Keratinocyte (primary cell): ENCODE data around the gene LCMT1. TPM values are rescaled to one million over a fixed set of nuclear protein-coding genes. Genes with fewer than 3 reads are reported as not detected.

Source experiments
- DNase-seq: peaks from one replicate; pipeline ENCODE4 v3.0.0-alpha.2; 2011; ENCODE audit warnings: low read depth, missing footprints, low spot score
- FAIRE-seq: peaks from 2 replicates; lab custom pipeline; 2011; peaks lifted over from hg19 to GRCh38; lab: Jason Lieb, UNC
- H2AFZ ChIP-seq: 2 replicates; pipeline ENCODE4 v1.6.0; 2012; ENCODE audit warnings: low read length, control low read depth, inconsistent platforms; ENCODE audit not compliant: control insufficient read depth
- H3K27ac ChIP-seq: 2 replicates; pipeline ENCODE4 v1.5.1; 2011; ENCODE audit warnings: low read length; ENCODE audit not compliant: control insufficient read depth, insufficient read depth
- H3K27me3 ChIP-seq: 3 replicates; pipeline ENCODE4 v1.6.0; 2011; ENCODE audit warnings: low read length; ENCODE audit not compliant: control insufficient read depth, insufficient read depth; ENCODE audit errors: extremely low read depth
- H3K36me3 ChIP-seq, 2 experiments: 2 replicates in 1 of 2; 3 replicates in 1 of 2; pipeline ENCODE4 v1.5.1; 2011; ENCODE audit warnings: low read length in 2 of 2, mild to moderate bottlenecking in 1 of 2; ENCODE audit not compliant: control insufficient read depth in 2 of 2, insufficient read depth in 2 of 2; ENCODE audit errors: extremely low read depth in 1 of 2
- H3K4me1 ChIP-seq: 3 replicates; pipeline ENCODE4 v1.5.1; 2011; ENCODE audit warnings: low read length; ENCODE audit not compliant: control insufficient read depth, insufficient read depth; ENCODE audit errors: extremely low read depth
- H3K4me2 ChIP-seq: 3 replicates; pipeline ENCODE4 v1.6.0; 2011; ENCODE audit warnings: low read depth, low read length; ENCODE audit not compliant: control insufficient read depth, insufficient read depth; ENCODE audit errors: extremely low read depth
- H3K4me3 ChIP-seq, 3 experiments: fragments of 200-600 bp in 1 of 3; sonication (generic) in 1 of 3; 2 replicates in 2 of 3; 3 replicates in 1 of 3; pipeline ENCODE4 v1.5.1; 2011 to 2016; ENCODE audit warnings: low read length in 3 of 3, mild to moderate bottlenecking in 3 of 3, control low read depth in 2 of 3, inconsistent platforms in 1 of 3, low read depth in 1 of 3, mixed read lengths in 1 of 3, mixed run types in 1 of 3, moderate library complexity in 1 of 3; ENCODE audit not compliant: control insufficient read depth in 2 of 3, insufficient read depth in 2 of 3; ENCODE audit errors: extremely low read depth in 1 of 3
- H3K79me2 ChIP-seq: 2 replicates; pipeline ENCODE4 v1.6.0; 2012; ENCODE audit warnings: low read length; ENCODE audit not compliant: control insufficient read depth, insufficient read depth
- H3K9ac ChIP-seq: 3 replicates; pipeline ENCODE4 v1.6.0; 2011; ENCODE audit warnings: low read length; ENCODE audit not compliant: control insufficient read depth, insufficient read depth; ENCODE audit errors: extremely low read depth
- H3K9me1 ChIP-seq: 3 replicates; pipeline ENCODE4 v1.6.0; 2011; ENCODE audit warnings: low read length; ENCODE audit not compliant: control insufficient read depth, insufficient read depth; ENCODE audit errors: extremely low read depth
- H3K9me3 ChIP-seq: 2 replicates; pipeline ENCODE4 v1.5.1; 2012; ENCODE audit warnings: low read depth, low read length; ENCODE audit not compliant: control insufficient read depth
- H4K20me1 ChIP-seq: 3 replicates; pipeline ENCODE4 v1.6.0; 2011; ENCODE audit warnings: low read length; ENCODE audit not compliant: control insufficient read depth, insufficient read depth; ENCODE audit errors: extremely low read depth
- CTCF ChIP-seq, 3 experiments: IDR thresholded peaks in 1 of 3; conservative IDR thresholded peaks in 1 of 3; optimal IDR thresholded peaks in 1 of 3; 2 replicates in 2 of 3; 3 replicates in 1 of 3; pipeline versions ENCODE3 to v1.5.1; 2011; ENCODE audit warnings: low read length in 3 of 3, mild to moderate bottlenecking in 3 of 3, moderate library complexity in 2 of 3, control low read depth in 1 of 3, inconsistent platforms in 1 of 3; ENCODE audit not compliant: insufficient read depth in 2 of 3; ENCODE audit errors: extremely low read depth in 1 of 3
- EZH2 ChIP-seq: IDR thresholded peaks from one replicate; pipeline ENCODE4 v1.6.1; 2012; ENCODE audit warnings: inconsistent platforms, mild to moderate bottlenecking, low read length, moderate library complexity
- dilution Hi-C: fragments of 300-500 bp; cut with MboI; formaldehyde crosslinking; loops from one replicate; pipeline ENCODE4 v1.7.0; 2020; ENCODE audit warnings: low sequenced_read_pairs; ENCODE audit not compliant: extremely low pct_ligation_motif_present
- polyA plus RNA-seq, 5 experiments: library from polyadenylated mRNA; depleted of rRNA in 3 of 5; stranded (reverse) in 3 of 5; stranded (forward) in 1 of 5; unstranded in 1 of 5; fragments of >200 nt; gene quantifications; 1 replicate in 1 of 5; 2 replicates in 3 of 5; 3 replicates in 1 of 5; pipeline versions ENCODE4 v1.2.1 to v1.2.3, GENCODE V29; 2011 to 2012; ENCODE audit warnings: missing spikeins in 2 of 5, low read depth in 1 of 5, low replicate concordance in 1 of 5

The LCMT1 gene
- polyA plus RNA-seq, 1 donor (not counting 4 experiments of a cell fraction or from before 2014, with no cell fraction given): 30.3 TPM

- no peak overlapping the region for H3K4me2 ChIP-seq
- no peak for DNase-seq
- no peak for FAIRE-seq
- H3K9me3 ChIP-seq: no peaks in the 10 kb centered on the region
- peaks cover 0 to 13% of the 10 kb centered on the region in 2 experiments for H3K36me3 ChIP-seq
- TF ChIP-seq EZH2 (no peak), CTCF (optimal IDR thresholded peaks at IDR 0.05 in 1 of 3, IDR thresholded peaks at IDR 0.05 in 1 of 3, conservative IDR thresholded peaks at IDR 0.05 in 1 of 3; ENCODE audit: extremely low read depth in 1 of 3, insufficient read depth in 2 of 3, low read length in 3 of 3) (no peak)
- no peaks in the 10 kb centered on the region for H3K79me2 ChIP-seq
- no peaks in the 10 kb centered on the region for H3K4me1 ChIP-seq
- no peaks in the 10 kb centered on the region for H3K27me3 ChIP-seq
- no peak overlapping the region for H3K4me3 ChIP-seq
- no peaks in the 10 kb centered on the region for H4K20me1 ChIP-seq
- no peak overlapping the region for H3K9ac ChIP-seq
- dilution Hi-C loops: no loop called here
- no peaks in the 10 kb centered on the region for H3K9me1 ChIP-seq
- no peak overlapping the region for H2AFZ ChIP-seq
- H3K27ac ChIP-seq: no peak overlapping the region
Observed at GRCh38 chr16:25176136-25176535, 64.6 kb downstream of the LCMT1 start.

GRCh38 chr16:25177512-25177830, 65.9 kb downstream of the LCMT1 start:
- H3K4me3 ChIP-seq: no peak overlapping the region
- no peaks in the 10 kb centered on the region for H3K4me1 ChIP-seq
- TF ChIP-seq CTCF (optimal IDR thresholded peaks at IDR 0.05 in 1 of 3, IDR thresholded peaks at IDR 0.05 in 1 of 3, conservative IDR thresholded peaks at IDR 0.05 in 1 of 3; ENCODE audit: extremely low read depth in 1 of 3, insufficient read depth in 2 of 3, low read length in 3 of 3) (no peak), EZH2 (no peak)
- no peak overlapping the region for H3K27ac ChIP-seq
- H3K9me3 ChIP-seq: no peaks in the 10 kb centered on the region
- H3K27me3 ChIP-seq: no peaks in the 10 kb centered on the region
- no peaks in the 10 kb centered on the region for H4K20me1 ChIP-seq
- H3K9ac ChIP-seq: no peak overlapping the region
- DNase-seq: no peak
- H3K4me2 ChIP-seq: no peak overlapping the region
- H2AFZ ChIP-seq: no peak overlapping the region
- H3K36me3 ChIP-seq: peaks cover 0 to 10% of the 10 kb centered on the region in 2 experiments
- FAIRE-seq: no peak
- dilution Hi-C loops: no loop called here
- no peaks in the 10 kb centered on the region for H3K9me1 ChIP-seq
- no peaks in the 10 kb centered on the region for H3K79me2 ChIP-seq
